Osteoblast (primary cell): ENCODE data around the gene RPL21. TPM values are rescaled to one million over a fixed set of nuclear protein-coding genes. Genes with fewer than 3 reads are reported as not detected.
"Not testable (repeated sequence)": the region's sequence is repeated elsewhere in the genome, so short reads cannot be mapped to it uniquely, and the experiment has no call there.

Source experiments
- DNase-seq: peaks from one replicate; pipeline ENCODE4 v3.0.0; 2011; ENCODE audit warnings: low spot score, mixed read lengths; ENCODE audit not compliant: insufficient read length; ENCODE audit errors: missing footprints
- H2AFZ ChIP-seq: 2 replicates; pipeline ENCODE4 v1.6.0; 2011; ENCODE audit warnings: mild to moderate bottlenecking, low read length
- H3K27ac ChIP-seq: 2 replicates; pipeline ENCODE4 v1.5.1; 2011; ENCODE audit warnings: mild to moderate bottlenecking, low read depth, low read length, moderate library complexity
- H3K27me3 ChIP-seq: 2 replicates; pipeline ENCODE4 v1.6.0; 2012; ENCODE audit warnings: mild to moderate bottlenecking, control low read depth, inconsistent platforms, low read length, moderate library complexity; ENCODE audit not compliant: insufficient read depth
- H3K36me3 ChIP-seq: 2 replicates; pipeline ENCODE4 v1.5.1; 2011; ENCODE audit warnings: mild to moderate bottlenecking, low read length, control low read depth, moderate library complexity; ENCODE audit not compliant: insufficient read depth
- H3K4me1 ChIP-seq: 2 replicates; pipeline ENCODE4 v1.5.1; 2011; ENCODE audit warnings: mild to moderate bottlenecking, low read length, control low read depth, moderate library complexity; ENCODE audit not compliant: insufficient read depth
- H3K4me2 ChIP-seq: 2 replicates; pipeline ENCODE4 v1.6.0; 2011; ENCODE audit warnings: mild to moderate bottlenecking, low read length; ENCODE audit not compliant: insufficient read depth
- H3K4me3 ChIP-seq: fragments of 200-600 bp; sonication (generic); 3 replicates; pipeline ENCODE4 v1.5.1; 2012; ENCODE audit warnings: mild to moderate bottlenecking, low read length, inconsistent platforms; ENCODE audit not compliant: insufficient read depth
- H3K79me2 ChIP-seq: 2 replicates; pipeline ENCODE4 v1.6.0; 2012; ENCODE audit warnings: mild to moderate bottlenecking, low read length, control low read depth, inconsistent platforms; ENCODE audit not compliant: insufficient read depth
- H3K9me3 ChIP-seq: 2 replicates; pipeline ENCODE4 v1.5.1; 2011; ENCODE audit warnings: low read depth, low read length, control low read depth
- H4K20me1 ChIP-seq: 2 replicates; pipeline ENCODE4 v1.6.0; 2012; ENCODE audit warnings: mild to moderate bottlenecking, low read length, control low read depth; ENCODE audit not compliant: insufficient read depth
- CTCF ChIP-seq: IDR thresholded peaks from 2 replicates; pipeline ENCODE4 v1.5.1; 2011; ENCODE audit warnings: mild to moderate bottlenecking, low read depth, low read length, moderate library complexity; ENCODE audit errors: extremely low read depth
- total RNA-seq: library from RNA; depleted of rRNA; stranded (reverse); fragments of >200 nt; gene quantifications from 2 replicates; pipeline ENCODE4 v1.2.3, GENCODE V29; 2012

The RPL21 gene
- total RNA-seq, 1 donor = 544 TPM

GRCh38 chr13:27219611-27220010, 31.7 kb upstream of the RPL21 start:
- H3K79me2 ChIP-seq = no peaks in the 10 kb centered on the region
- H4K20me1 ChIP-seq = no peaks in the 10 kb centered on the region
- TF ChIP-seq CTCF = no peak
- no peaks in the 10 kb centered on the region for H3K36me3 ChIP-seq
- no peak overlapping the region for H2AFZ ChIP-seq
- DNase-seq = no peak
- no peaks in the 10 kb centered on the region for H3K27me3 ChIP-seq
- H3K4me3 ChIP-seq = no peak overlapping the region
- no peak overlapping the region for H3K27ac ChIP-seq
- H3K9me3 ChIP-seq = no peaks in the 10 kb centered on the region
- H3K4me2 ChIP-seq = no peak overlapping the region
- H3K4me1 ChIP-seq = no peaks in the 10 kb centered on the region

GRCh38 chr13:27222100-27222499, 29.3 kb upstream of the RPL21 start:
- H4K20me1 ChIP-seq, H3K9me3 ChIP-seq, H3K4me2 ChIP-seq, H3K27me3 ChIP-seq, H3K79me2 ChIP-seq, H3K27ac ChIP-seq, H3K4me1 ChIP-seq, DNase-seq, H3K36me3 ChIP-seq, H3K4me3 ChIP-seq, H2AFZ ChIP-seq: not testable (repeated sequence)

GRCh38 chr13:27226991-27227390, 24.4 kb upstream of the RPL21 start:
- Histone ChIP-seq H3K4me3 (no peak overlapping the region), H3K36me3 (no peaks in the 10 kb centered on the region), H2AFZ (no peak overlapping the region), H3K27ac (no peak overlapping the region), H3K79me2 (no peaks in the 10 kb centered on the region), H3K4me2 (no peak overlapping the region), H4K20me1 (no peaks in the 10 kb centered on the region), H3K4me1 (no peaks in the 10 kb centered on the region), H3K9me3 (peaks cover 1% of the 10 kb centered on the region), H3K27me3 (no peaks in the 10 kb centered on the region)
- TF ChIP-seq CTCF = no peak
- DNase-seq = no peak

- H4K20me1 ChIP-seq = no peaks in the 10 kb centered on the region
- no peak for TF ChIP-seq CTCF
- H3K4me3 ChIP-seq = no peak overlapping the region
- H2AFZ ChIP-seq = no peak overlapping the region
- no peak overlapping the region for H3K4me2 ChIP-seq
- H3K27ac ChIP-seq = no peak overlapping the region
- peaks cover 4% of the 10 kb centered on the region for H3K9me3 ChIP-seq
- H3K36me3 ChIP-seq = no peaks in the 10 kb centered on the region
- no peaks in the 10 kb centered on the region for H3K4me1 ChIP-seq
- H3K79me2 ChIP-seq = no peaks in the 10 kb centered on the region
- DNase-seq = no peak
- no peaks in the 10 kb centered on the region for H3K27me3 ChIP-seq
These were observed 23.2 kb upstream of the RPL21 start for GRCh38 chr13:27228131-27228530.
